Measurements from ENCODE around the gene ROBO1.
"Not testable (repeated sequence)": the region's sequence is repeated elsewhere in the genome, so short reads cannot be mapped to it uniquely, and the experiment has no call there.

Gene ROBO1

GRCh38 chr3:79810092-79810491, 42.3 kb upstream of the ROBO1 start:
- Histone ChIP-seq H3K27me3 (ENCODE audit: insufficient read depth, low read length, poor library complexity) (no peaks in the 10 kb centered on the region), H2AFZ (ENCODE audit: low read depth, low read length) (no peak overlapping the region), H3K4me2 (ENCODE audit: insufficient read depth, low read length) (no peak overlapping the region), H3K79me2 (ENCODE audit: insufficient read depth, low read length) (no peaks in the 10 kb centered on the region), H3K9me3 (ENCODE audit: insufficient read depth, low read length, severe bottlenecking) (no peaks in the 10 kb centered on the region), H3K36me3 (ENCODE audit: insufficient read depth, low read length) (no peaks in the 10 kb centered on the region), H3K27ac (ENCODE audit: low read length) (no peak overlapping the region), H3K4me3 (ENCODE audit: low read depth in 1 of 2, low read length in 2 of 2) (no peak overlapping the region), H3K4me1 (ENCODE audit: insufficient read depth, low read length) (no peaks in the 10 kb centered on the region), H4K20me1 (ENCODE audit: insufficient read depth, low read length) (no peaks in the 10 kb centered on the region), H3K9ac (ENCODE audit: low read depth, low read length) (no peak overlapping the region)
- no peak for ATAC-seq (ENCODE audit: insufficient read depth, low read depth)
- TF ChIP-seq EZH2 (IDR thresholded peaks at IDR 0.05; ENCODE audit: borderline replicate concordance, low read depth, low read length, severe bottlenecking) = no peak
- TF ChIP-seq CTCF (IDR thresholded peaks at IDR 0.05; ENCODE audit: borderline replicate concordance, extremely low read depth, low read length, poor library complexity, severe bottlenecking) = no peak
- DNase-seq = no peak

- Histone ChIP-seq H2AFZ (ENCODE audit: low read depth, low read length) (no peak overlapping the region), H4K20me1 (ENCODE audit: insufficient read depth, low read length) (no peaks in the 10 kb centered on the region), H3K36me3 (ENCODE audit: insufficient read depth, low read length) (no peaks in the 10 kb centered on the region), H3K27ac (ENCODE audit: low read length) (no peak overlapping the region), H3K4me3 (ENCODE audit: low read depth in 1 of 2, low read length in 2 of 2) (no peak overlapping the region), H3K9ac (ENCODE audit: low read depth, low read length) (no peak overlapping the region), H3K9me3 (ENCODE audit: insufficient read depth, low read length, severe bottlenecking) (no peaks in the 10 kb centered on the region), H3K27me3 (ENCODE audit: insufficient read depth, low read length, poor library complexity) (no peaks in the 10 kb centered on the region), H3K4me1 (ENCODE audit: insufficient read depth, low read length) (no peaks in the 10 kb centered on the region), H3K79me2 (ENCODE audit: insufficient read depth, low read length) (no peaks in the 10 kb centered on the region), H3K4me2 (ENCODE audit: insufficient read depth, low read length) (no peak overlapping the region)
- ATAC-seq (ENCODE audit: insufficient read depth, low read depth) (no peak), DNase-seq (no peak)
- TF ChIP-seq EZH2 (IDR thresholded peaks at IDR 0.05; ENCODE audit: borderline replicate concordance, low read depth, low read length, severe bottlenecking) (no peak), CTCF (IDR thresholded peaks at IDR 0.05; ENCODE audit: borderline replicate concordance, extremely low read depth, low read length, poor library complexity, severe bottlenecking) (no peak)
These were observed 41.3 kb upstream of the ROBO1 start for GRCh38 chr3:79809106-79809505.

- TF ChIP-seq CTCF (IDR thresholded peaks at IDR 0.05; ENCODE audit: borderline replicate concordance, extremely low read depth, low read length, poor library complexity, severe bottlenecking) = no peak
- no peak for TF ChIP-seq EZH2 (IDR thresholded peaks at IDR 0.05; ENCODE audit: borderline replicate concordance, low read depth, low read length, severe bottlenecking)
- Histone ChIP-seq H3K4me1 (ENCODE audit: insufficient read depth, low read length) (no peaks in the 10 kb centered on the region), H2AFZ (ENCODE audit: low read depth, low read length) (no peak overlapping the region), H3K9me3 (ENCODE audit: insufficient read depth, low read length, severe bottlenecking) (no peaks in the 10 kb centered on the region), H3K4me2 (ENCODE audit: insufficient read depth, low read length) (no peak overlapping the region), H3K36me3 (ENCODE audit: insufficient read depth, low read length) (no peaks in the 10 kb centered on the region), H3K79me2 (ENCODE audit: insufficient read depth, low read length) (no peaks in the 10 kb centered on the region), H3K9ac (ENCODE audit: low read depth, low read length) (no peak overlapping the region), H3K4me3 (ENCODE audit: low read depth in 1 of 2, low read length in 2 of 2) (no peak overlapping the region), H3K27ac (ENCODE audit: low read length) (no peak overlapping the region), H3K27me3 (ENCODE audit: insufficient read depth, low read length, poor library complexity) (no peaks in the 10 kb centered on the region), H4K20me1 (ENCODE audit: insufficient read depth, low read length) (no peaks in the 10 kb centered on the region)
- DNase-seq (no peak), ATAC-seq (ENCODE audit: insufficient read depth, low read depth) (no peak)
These were observed 40.7 kb upstream of the ROBO1 start for GRCh38 chr3:79808515-79808914.

- not testable (repeated sequence) for H2AFZ ChIP-seq (ENCODE audit: low read depth, low read length); H3K79me2 ChIP-seq (ENCODE audit: insufficient read depth, low read length); H3K36me3 ChIP-seq (ENCODE audit: insufficient read depth, low read length); H3K27me3 ChIP-seq (ENCODE audit: insufficient read depth, low read length, poor library complexity); ATAC-seq (ENCODE audit: insufficient read depth, low read depth); H3K9ac ChIP-seq (ENCODE audit: low read depth, low read length); H3K4me1 ChIP-seq (ENCODE audit: insufficient read depth, low read length); H3K9me3 ChIP-seq (ENCODE audit: insufficient read depth, low read length, severe bottlenecking); H3K4me2 ChIP-seq (ENCODE audit: insufficient read depth, low read length); DNase-seq; H4K20me1 ChIP-seq (ENCODE audit: insufficient read depth, low read length); H3K4me3 ChIP-seq (ENCODE audit: low read depth in 1 of 2, low read length in 2 of 2); H3K27ac ChIP-seq (ENCODE audit: low read length)
These were observed 22.4 kb upstream of the ROBO1 start for GRCh38 chr3:79790177-79790576.
